Measurements from ENCODE around the gene CDH13.

Gene CDH13

DNA sequence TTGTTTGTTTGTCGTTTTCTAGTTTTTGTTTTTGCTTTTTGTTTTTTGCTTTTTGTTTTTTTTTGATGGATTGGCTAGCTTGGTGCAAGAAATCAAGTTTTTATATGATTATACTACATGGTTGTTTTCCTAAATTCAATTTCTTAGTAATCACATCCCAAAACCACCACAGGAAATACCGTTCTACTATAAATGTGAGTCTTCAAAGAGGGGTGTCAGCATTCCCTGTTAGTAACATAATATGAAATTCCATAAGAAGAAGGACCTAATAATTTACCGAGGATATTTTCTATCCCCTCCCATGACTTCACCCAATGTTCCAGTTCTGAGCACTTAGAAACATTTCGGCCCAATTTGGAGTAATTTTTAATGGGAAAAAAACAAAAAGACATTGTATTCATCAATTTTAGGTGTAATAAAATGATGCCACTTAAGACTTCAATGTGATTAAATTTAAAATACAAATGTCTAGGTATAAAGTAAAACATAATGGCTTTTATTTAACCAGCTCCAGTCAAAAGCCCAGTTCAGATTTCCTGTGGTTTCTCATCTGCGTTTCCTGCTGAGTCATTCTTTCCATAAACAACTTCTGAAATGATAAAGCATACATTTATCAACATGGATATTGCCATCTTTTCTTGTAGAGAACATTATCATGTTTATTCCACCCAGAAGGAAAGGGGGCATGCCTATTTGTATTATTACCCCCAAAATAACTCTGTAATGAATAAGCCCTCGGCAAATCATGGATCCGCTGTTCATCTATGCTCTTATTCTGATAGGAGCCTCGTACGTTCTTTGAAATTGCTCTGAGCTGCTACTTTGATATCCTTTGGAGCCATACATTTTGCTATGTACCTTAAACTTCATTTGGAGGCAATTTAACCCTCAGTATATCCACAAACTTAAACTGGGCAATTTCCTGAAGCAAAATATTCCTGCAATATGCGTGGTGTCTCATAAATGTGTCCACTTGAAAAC is 1209.1 kb downstream of the CDH13 start:
- DNase-seq: no peak

DNA sequence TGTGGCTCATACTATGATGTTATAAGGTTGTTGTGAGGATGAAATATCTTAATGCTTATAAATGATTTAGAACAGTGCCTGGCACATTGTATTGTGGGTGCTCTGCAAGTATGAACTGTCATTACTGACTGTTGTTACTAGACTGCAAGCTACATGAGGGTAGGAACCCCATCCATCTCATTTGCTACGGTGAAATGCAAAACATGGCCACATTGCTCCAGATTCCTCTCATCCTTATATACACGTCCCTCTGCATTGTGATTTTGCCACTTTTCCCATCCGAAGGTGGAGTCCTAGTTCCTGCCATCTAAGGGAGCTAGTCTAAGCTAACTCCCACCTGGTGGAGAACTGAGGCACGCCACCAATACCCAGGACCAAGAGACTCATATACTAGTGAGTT is 1210.8 kb downstream of the CDH13 start:
- no peak for DNase-seq

DNA sequence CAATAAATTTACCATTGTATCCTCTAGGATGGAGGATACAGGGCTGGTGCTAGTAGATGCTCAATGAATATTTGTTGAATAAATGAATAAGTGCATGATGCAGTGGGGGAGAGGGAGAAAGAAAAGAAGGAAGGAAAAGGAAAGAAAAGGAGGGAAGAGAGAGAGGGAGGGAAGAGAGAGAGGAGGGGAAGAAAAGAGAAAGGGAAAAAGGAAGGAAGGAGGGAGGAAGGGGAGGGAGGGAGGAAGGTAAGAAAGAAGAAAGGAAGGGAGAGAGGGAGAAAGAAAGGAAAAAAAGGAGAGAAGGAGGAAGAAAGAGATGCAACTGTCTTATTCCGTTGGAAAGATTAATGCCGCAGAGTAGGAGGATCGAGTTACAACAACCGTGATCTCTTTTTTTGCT is 1211.4 kb downstream of the CDH13 start:
- no peak for DNase-seq

DNA sequence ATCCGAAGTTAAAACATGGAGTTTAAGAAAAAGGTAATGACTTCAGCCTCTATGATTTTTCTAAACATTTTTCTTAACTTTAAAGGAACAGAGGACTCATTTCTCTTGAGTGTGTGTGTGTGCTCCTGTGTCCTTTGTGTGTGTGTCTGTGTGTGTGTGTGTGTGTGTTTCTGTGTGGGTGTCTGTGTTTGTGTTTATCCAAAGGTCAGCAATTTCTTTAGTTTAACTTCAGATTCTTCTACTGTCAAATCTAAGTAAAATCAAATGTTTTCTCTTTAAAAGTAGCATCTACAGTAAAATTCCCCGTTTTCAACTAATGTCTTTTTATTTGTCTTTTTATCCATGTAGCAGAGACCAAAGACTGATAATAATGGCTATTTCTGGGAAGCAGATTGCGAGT is 1212.8 kb downstream of the CDH13 start:
- no peak for DNase-seq

DNA sequence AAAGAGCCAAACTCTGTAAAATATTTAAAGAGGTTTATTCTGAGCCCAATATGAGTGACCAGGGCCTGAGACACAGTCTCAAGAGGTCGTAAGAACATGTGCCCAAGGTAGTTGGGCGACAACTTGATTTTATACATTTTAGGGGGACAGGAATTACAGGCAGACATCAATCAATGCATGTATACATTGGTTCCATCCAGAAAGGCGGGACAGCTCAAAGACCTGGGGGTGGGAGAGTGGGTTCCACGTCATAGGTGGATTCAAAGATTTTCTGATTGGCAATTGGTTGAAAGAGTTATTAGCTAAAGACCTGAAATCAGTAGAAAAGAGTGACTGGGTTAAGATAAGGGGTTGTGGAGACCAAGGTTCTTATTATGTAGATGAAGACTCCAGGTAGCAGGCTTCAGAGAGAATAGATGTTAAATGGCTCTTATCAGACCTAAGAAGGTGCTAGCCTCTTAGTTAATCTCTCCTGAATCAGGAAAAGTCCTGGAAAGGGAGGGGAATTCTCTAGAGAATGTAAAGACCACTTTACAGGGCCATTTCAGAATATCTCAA is 1213.4 kb downstream of the CDH13 start:
- no peak for DNase-seq

DNA sequence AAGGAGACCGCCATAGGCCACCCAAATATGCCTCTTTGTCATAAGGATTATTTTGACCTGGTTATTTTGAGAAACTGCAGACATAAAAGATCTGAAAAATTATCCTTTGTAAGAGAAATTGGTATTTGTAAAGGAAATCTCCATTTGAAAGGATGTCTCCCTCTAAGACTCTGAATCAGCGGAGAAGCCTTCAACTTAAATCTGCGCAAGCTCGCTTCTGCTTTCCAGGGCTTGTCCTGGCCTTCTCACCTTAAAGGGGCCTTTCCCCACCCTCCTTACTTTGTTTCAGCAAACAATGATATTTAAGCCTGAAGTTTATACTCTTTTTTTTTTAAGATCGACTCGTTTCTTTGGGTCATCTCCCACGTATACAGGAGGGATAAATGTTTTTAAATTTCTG is 1215.5 kb downstream of the CDH13 start:
- no peak for DNase-seq

DNA sequence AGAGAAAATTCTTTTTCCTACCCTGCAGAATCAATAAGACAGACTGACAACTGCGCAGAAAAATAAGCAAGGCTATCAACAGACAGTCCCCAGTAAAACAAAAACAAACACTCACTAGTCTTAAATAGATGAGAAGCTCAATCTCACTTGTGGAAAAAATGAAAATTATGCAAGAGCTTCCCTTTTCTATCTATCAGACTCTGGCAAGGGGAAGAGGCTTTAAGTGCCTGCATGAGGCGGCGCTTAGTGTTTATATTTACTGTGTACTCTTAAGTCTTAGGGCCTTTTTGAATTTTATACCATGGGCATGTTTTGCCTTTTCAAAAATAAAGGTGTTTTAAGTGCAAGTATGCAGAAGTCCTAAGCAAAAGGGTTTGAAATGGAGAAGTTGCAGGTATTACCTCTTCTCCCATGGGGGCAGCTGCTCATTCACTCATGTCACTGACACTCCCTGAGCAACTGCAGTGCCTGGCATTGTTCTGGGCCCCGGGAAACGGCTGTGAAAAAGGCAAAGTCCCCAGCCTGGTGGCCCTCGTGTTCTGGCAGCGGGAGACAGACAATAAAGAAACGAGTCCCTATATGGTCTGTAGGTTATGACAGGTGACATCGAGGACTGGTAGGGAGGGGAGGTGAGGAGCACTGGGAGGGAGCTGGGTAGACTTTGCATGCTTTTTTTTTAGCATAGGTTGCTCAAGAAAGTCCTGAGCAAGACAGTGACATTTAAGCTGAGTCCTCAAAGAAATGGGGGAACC is 1216.2 kb downstream of the CDH13 start:
- no peak for DNase-seq

DNA sequence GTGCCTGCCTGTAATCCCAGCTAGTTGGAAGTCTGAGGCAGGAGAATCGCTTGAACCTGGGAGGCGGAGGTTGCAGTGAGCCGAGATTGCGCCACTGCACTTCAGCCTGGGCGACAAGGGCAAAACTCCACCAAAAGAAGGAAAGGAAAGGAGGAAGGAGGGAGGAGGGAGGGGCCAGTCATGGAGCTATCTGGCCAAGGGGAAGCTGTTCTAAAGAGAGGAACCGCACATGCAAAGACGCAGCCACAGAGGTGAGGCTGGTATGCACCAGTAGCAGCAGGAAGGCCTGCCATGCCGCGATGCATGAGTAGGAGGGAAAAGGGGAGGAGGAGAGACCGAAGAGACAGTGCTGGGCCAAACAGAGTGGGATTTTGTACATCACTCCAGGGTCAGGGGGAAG is 1216.9 kb downstream of the CDH13 start:
- DNase-seq: no peak

DNA sequence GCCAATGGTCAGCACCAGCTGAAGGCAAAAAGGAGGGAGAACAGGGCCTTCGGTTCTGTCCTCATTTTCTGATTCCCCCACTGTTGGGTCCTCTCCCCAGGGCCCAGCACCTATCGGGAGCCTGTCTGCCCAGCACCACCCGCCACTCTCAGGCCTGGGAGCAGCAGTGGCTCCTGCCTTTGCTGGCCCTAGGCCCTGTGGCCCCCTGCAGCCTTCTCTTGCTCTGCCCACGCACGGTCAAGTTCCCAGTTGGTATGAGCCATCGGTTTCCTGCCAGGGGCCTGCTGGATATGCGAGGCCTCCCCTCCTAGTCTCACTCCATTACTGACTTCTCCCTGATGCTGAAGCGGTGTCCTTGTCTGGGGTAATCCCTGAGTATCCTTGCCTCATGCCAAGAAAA is 1218.5 kb downstream of the CDH13 start:
- DNase-seq: no peak

DNA sequence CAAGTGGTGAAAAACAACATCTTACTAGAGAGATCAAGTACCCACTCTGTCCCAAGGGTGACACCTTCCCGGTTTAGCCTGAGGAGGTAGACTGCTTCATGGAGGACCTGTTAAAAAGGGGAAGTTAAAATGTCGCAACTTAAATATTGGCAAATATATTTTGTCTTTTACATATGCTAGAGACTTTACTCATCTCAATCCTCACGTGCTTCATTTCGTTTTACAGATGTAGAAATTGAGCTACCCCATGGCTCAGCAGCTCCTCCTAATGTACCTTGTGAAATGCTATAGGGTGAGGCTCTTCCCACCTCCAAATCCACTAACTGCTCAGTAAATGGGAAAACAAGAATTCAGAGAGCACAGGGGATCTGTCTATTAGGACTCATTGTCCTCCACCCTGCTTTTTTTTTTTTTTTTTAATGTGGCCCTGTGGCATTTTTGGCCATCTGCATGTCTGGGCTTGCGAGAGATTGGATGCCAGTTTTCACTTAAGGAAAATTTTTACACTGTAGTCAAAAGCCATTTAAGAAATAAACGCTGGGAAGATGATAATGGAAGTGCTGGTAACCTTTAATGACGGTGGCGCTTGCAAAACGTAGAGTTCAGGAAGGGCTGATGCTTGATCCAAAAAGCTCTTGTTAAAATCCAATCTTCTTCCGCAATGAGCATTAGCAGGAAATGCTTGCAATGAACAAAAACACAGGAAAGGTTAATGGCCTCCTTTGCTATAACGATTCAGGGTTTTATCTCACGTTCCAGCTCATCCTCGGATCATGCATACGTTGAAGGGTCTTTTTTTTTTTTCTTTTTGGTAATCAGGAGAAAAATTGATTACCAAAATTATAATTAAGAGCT is 1220.8 kb downstream of the CDH13 start:
- DNase-seq: no peak

DNA sequence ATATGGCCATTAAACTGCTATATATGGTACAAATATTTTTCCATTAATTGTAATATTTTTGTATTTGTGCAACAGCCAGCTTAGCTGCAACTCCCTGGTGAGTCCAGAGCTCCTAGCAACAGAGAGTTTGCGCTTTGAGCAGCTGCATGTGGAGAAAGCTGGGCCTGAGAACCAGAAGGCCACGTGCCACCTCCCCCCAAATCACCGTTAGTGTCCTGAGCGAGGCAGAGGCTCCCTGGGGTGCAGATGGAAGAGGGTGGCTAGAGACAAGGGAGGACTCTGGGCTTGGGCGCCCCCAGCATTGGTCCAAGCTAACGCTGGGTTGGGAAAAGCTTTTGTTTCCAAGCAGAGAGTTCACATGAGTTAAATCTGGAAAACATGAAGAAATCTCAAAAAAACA is 1222.7 kb downstream of the CDH13 start:
- no peak for DNase-seq

All from stimulated activated CD4-positive, alpha-beta T cell treated with anti-CD3 and anti-CD28 coated beads, Interleukin-2, amount 100 ng/mL, for 24 hours (primary cell).